NCI-H69 (cell line): ENCODE measurements around the gene SARM1.

Experiments
- DNase-seq: peaks from one replicate; lab custom pipeline; 2025; lab: John Stamatoyannopoulos, UW

The SARM1 gene

GRCh38 chr17:28368915-28369683, 2.4 kb upstream of the SARM1 start:
- DNase-seq, result no peak

- DNase-seq, result no peak
Observed at GRCh38 chr17:28369684-28370034, 1.8 kb upstream of the SARM1 start.

- DNase-seq, result peak; percentile 27
Observed at GRCh38 chr17:28370035-28370743, 1.3 kb upstream of the SARM1 start, which contains the start of gene VTN. Gene VTN (minus strand): TSS chr17:28370307. CDS start chr17:28370203, 104 bp downstream.

- no peak for DNase-seq
Observed at GRCh38 chr17:28370744-28371103, 770 bp upstream of the SARM1 start.

- peak; percentile 70 for DNase-seq
Observed at GRCh38 chr17:28372203-28372944, 880 bp downstream of the SARM1 start.

GRCh38 chr17:28372945-28373274, 1.4 kb downstream of the SARM1 start:
- peak; percentile 66 for DNase-seq

GRCh38 chr17:28379814-28380801, 8.6 kb downstream of the SARM1 start:
- DNase-seq, result peak; percentile 33

- peak; percentile 85 for DNase-seq
Observed at GRCh38 chr17:28381141-28381825, 9.8 kb downstream of the SARM1 start.

GRCh38 chr17:28384281-28385036, 13.0 kb downstream of the SARM1 start:
- DNase-seq, result peak; percentile 82

- DNase-seq, result no peak
Observed at GRCh38 chr17:28385037-28385400, 13.5 kb downstream of the SARM1 start.

GRCh38 chr17:28385406-28385805, 13.9 kb downstream of the SARM1 start:
- no peak for DNase-seq

GRCh38 chr17:28386391-28386790, 14.9 kb downstream of the SARM1 start:
- DNase-seq, result no peak

- DNase-seq, result no peak
Observed at GRCh38 chr17:28388106-28388505, 16.6 kb downstream of the SARM1 start.

GRCh38 chr17:28390141-28390540, 18.6 kb downstream of the SARM1 start:
- DNase-seq, result no peak

GRCh38 chr17:28390563-28390962, 19.1 kb downstream of the SARM1 start:
- DNase-seq, result no peak

GRCh38 chr17:28390984-28391383, 19.5 kb downstream of the SARM1 start:
- DNase-seq, result no peak

- no peak for DNase-seq
Observed at GRCh38 chr17:28391401-28391800, 19.9 kb downstream of the SARM1 start.

GRCh38 chr17:28392491-28392890, 21.0 kb downstream of the SARM1 start:
- no peak for DNase-seq

GRCh38 chr17:28394337-28395116, 23.0 kb downstream of the SARM1 start:
- DNase-seq, result no peak

GRCh38 chr17:28395426-28395825, 23.9 kb downstream of the SARM1 start:
- DNase-seq, result no peak
